ENCODE measurements around the gene SP110. TPM values are rescaled to one million over a fixed set of nuclear protein-coding genes. Genes with fewer than 3 reads are reported as not detected.
"Not testable (repeated sequence)": the region's sequence is repeated elsewhere in the genome, so short reads cannot be mapped to it uniquely, and the experiment has no call there.

The SP110 gene
- polyA plus RNA-seq, 1 donor: 16.3 TPM

- DNase-seq: no peak
Measured at GRCh38 chr2:230124757-230125431, 94.9 kb downstream of the SP110 start.

GRCh38 chr2:230124235-230124634 is 95.5 kb downstream of the SP110 start:
- DNase-seq: no peak

GRCh38 chr2:230120376-230120775 is 99.4 kb downstream of the SP110 start:
- not testable (repeated sequence) for DNase-seq

- not testable (repeated sequence) for DNase-seq
Measured at GRCh38 chr2:230119827-230120226, 100.0 kb downstream of the SP110 start.

Other genes with a start within 250 kb of the SP110 start
- 2.8 TPM for gene SLC16A14, start 151.1 kb downstream of the SP110 start, polyA plus RNA-seq (ENCODE audit: insufficient read length)
- 0.85 TPM for gene SP140, start 5.8 kb upstream of the SP110 start, polyA plus RNA-seq (ENCODE audit: insufficient read length)
- gene SP140L, start 107.2 kb upstream of the SP110 start, polyA plus RNA-seq (ENCODE audit: insufficient read length): 7.7 TPM
- 19.5 TPM for gene SP100, start 196.2 kb upstream of the SP110 start, polyA plus RNA-seq (ENCODE audit: insufficient read length)